ENCODE results near the gene OSBPL1A.

The OSBPL1A gene

GRCh38 chr18:24246143-24246542 is 151.5 kb downstream of the OSBPL1A start:
- Mint-ChIP-seq H3K4me3 (no peak overlapping the region), H3K27me3 (peaks cover 3% of the 10 kb centered on the region), H3K9me3 (ENCODE audit: low read depth) (no peaks in the 10 kb centered on the region), H3K4me1 (ENCODE audit: low read depth) (no peaks in the 10 kb centered on the region), H3K27ac (no peak overlapping the region), H3K36me3 (peaks cover 7% of the 10 kb centered on the region)

DNA sequence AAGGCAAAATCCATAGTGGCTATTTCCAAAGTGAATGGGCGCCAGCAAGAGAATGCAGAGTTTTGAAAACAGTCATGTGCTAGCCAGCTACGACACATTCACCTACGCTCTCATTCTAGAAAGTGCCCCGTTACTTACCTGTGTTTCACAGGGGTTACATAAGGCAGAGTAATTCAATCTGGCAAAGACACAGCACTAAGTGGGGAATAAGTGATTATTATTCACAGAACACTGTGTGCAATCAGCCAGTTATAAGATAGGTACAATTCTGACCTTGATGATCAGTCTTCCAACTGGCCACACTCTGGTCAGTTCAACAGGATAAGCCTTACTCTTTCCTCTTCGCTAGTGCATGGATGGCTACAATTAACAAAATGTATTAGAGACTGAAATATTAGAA is 152.9 kb downstream of the OSBPL1A start:
- H3K9me3 Mint-ChIP-seq (ENCODE audit: low read depth) = no peaks in the 10 kb centered on the region
- no peak overlapping the region for H3K27ac Mint-ChIP-seq
- peaks cover 3% of the 10 kb centered on the region for H3K27me3 Mint-ChIP-seq
- H3K4me3 Mint-ChIP-seq = no peak overlapping the region
- no peaks in the 10 kb centered on the region for H3K4me1 Mint-ChIP-seq (ENCODE audit: low read depth)
- H3K36me3 Mint-ChIP-seq = peaks cover 7% of the 10 kb centered on the region

DNA sequence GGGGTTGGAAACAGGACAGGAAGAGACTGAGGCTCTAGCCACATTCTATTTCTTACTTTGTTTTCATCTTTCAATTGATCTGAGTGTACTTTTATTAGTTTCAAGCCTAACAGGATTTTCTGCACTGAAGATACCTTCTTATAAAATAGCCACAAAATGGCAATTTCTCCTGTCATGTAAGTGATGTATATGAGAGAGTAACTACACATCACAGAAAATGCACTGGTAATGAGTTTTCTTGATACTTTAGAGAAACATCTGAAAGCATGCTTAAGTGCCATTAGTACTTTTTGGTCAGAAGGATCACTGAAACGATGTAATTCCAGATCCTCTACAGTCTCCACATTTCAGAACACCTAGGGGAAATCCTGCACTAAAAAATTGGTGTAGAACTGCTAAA is 153.9 kb downstream of the OSBPL1A start:
- H3K4me3 Mint-ChIP-seq = no peak overlapping the region
- no peaks in the 10 kb centered on the region for H3K4me1 Mint-ChIP-seq (ENCODE audit: low read depth)
- H3K9me3 Mint-ChIP-seq (ENCODE audit: low read depth) = no peaks in the 10 kb centered on the region
- H3K27me3 Mint-ChIP-seq = peaks cover 3% of the 10 kb centered on the region
- peaks cover 7% of the 10 kb centered on the region for H3K36me3 Mint-ChIP-seq
- H3K27ac Mint-ChIP-seq = no peak overlapping the region

GRCh38 chr18:24239341-24239740 is 158.3 kb downstream of the OSBPL1A start:
- no peak overlapping the region for H3K27ac Mint-ChIP-seq
- no peak overlapping the region for H3K4me3 Mint-ChIP-seq
- no peaks in the 10 kb centered on the region for H3K4me1 Mint-ChIP-seq (ENCODE audit: low read depth)
- H3K9me3 Mint-ChIP-seq (ENCODE audit: low read depth) = no peaks in the 10 kb centered on the region
- peaks cover 5% of the 10 kb centered on the region for H3K36me3 Mint-ChIP-seq
- H3K27me3 Mint-ChIP-seq = peaks cover 1% of the 10 kb centered on the region

GRCh38 chr18:24238387-24238786 is 159.2 kb downstream of the OSBPL1A start:
- no peak overlapping the region for H3K4me3 Mint-ChIP-seq
- H3K36me3 Mint-ChIP-seq = peaks cover 5% of the 10 kb centered on the region
- H3K27me3 Mint-ChIP-seq = peaks cover 1% of the 10 kb centered on the region
- H3K9me3 Mint-ChIP-seq (ENCODE audit: low read depth) = no peaks in the 10 kb centered on the region
- H3K4me1 Mint-ChIP-seq (ENCODE audit: low read depth) = no peaks in the 10 kb centered on the region
- H3K27ac Mint-ChIP-seq = no peak overlapping the region

GRCh38 chr18:24234850-24235418 is 162.7 kb downstream of the OSBPL1A start:
- no peaks in the 10 kb centered on the region for H3K9me3 Mint-ChIP-seq (ENCODE audit: low read depth)
- H3K36me3 Mint-ChIP-seq = peaks cover 3% of the 10 kb centered on the region
- H3K4me1 Mint-ChIP-seq (ENCODE audit: low read depth) = no peaks in the 10 kb centered on the region
- H3K27ac Mint-ChIP-seq = no peak overlapping the region
- no peak overlapping the region for H3K4me3 Mint-ChIP-seq
- peaks cover 1% of the 10 kb centered on the region for H3K27me3 Mint-ChIP-seq

GRCh38 chr18:24234330-24234729 is 163.3 kb downstream of the OSBPL1A start:
- no peak overlapping the region for H3K27ac Mint-ChIP-seq
- no peaks in the 10 kb centered on the region for H3K9me3 Mint-ChIP-seq (ENCODE audit: low read depth)
- H3K4me3 Mint-ChIP-seq = no peak overlapping the region
- peaks cover 3% of the 10 kb centered on the region for H3K36me3 Mint-ChIP-seq
- H3K27me3 Mint-ChIP-seq = peaks cover 1% of the 10 kb centered on the region
- H3K4me1 Mint-ChIP-seq (ENCODE audit: low read depth) = no peaks in the 10 kb centered on the region

GRCh38 chr18:24232800-24233199 is 164.8 kb downstream of the OSBPL1A start:
- Mint-ChIP-seq H3K27me3 (peaks cover 1% of the 10 kb centered on the region), H3K4me1 (ENCODE audit: low read depth) (no peaks in the 10 kb centered on the region), H3K36me3 (peaks cover 3% of the 10 kb centered on the region), H3K9me3 (ENCODE audit: low read depth) (no peaks in the 10 kb centered on the region), H3K27ac (no peak overlapping the region), H3K4me3 (no peak overlapping the region)

DNA sequence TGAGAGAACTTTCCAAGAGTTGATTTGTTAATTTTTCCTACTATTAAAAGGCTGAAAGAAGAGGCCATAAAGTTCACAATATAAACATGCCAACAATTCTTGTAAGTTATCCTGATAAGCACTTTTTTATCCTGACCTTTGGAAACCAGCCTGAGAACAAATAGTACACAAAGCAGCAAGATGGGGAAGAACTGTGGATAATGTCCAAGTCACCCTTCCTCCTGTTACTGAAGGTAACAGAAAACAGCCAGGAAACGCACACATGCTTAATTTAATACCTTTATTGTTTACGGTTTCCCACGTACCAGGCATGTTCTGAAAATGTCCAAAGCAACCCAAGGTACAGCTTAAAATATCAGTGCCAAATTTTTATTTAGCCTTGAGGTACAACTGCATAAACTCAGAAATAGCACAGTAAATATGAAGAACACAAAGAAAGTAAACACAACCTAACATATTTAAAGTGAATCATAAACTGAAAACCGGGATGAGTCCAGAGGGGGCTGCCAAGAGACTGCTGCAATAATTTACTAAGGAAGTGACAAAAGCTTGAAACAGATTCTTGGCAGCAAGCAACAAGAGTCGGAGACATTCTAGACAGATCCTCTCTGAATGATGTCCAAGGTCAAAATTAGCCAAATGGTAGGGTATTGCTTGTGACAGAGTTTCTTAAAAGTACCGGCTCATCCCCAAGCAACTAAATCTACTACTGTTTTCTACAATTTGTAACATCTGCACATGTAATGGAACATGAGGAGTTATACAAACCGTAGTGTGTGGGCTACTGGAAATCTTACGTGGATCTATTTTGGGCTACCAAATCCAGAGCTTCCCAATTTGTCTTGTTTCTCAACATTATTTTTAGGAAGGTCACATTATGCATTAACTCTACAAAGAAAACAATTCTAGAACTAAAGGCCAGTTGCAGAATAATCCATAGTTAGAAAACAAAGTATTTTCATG is 165.6 kb downstream of the OSBPL1A start:
- H3K27ac Mint-ChIP-seq = no peak overlapping the region

DNA sequence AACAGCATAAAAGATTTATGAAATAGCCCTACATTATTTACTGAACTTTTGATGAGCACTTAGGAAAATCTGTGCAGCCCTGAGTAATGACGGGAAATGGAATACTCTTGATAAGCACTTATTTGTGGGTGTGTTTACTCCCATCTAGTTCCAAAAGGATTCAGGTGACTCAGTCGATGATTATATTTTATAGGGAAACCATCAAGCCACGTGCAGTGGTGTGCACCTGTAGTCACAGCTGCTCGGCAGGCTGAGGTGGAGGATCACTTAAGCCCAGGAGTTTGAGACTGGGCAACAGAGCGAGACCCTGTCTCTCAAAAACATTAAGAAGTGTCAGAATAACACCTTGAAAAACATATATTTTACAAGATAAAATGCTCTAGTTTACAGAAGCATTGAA is 166.9 kb downstream of the OSBPL1A start:
- no peak overlapping the region for H3K27ac Mint-ChIP-seq
- no peak overlapping the region for H3K4me3 Mint-ChIP-seq
- H3K4me1 Mint-ChIP-seq (ENCODE audit: low read depth) = no peaks in the 10 kb centered on the region
- no peaks in the 10 kb centered on the region for H3K36me3 Mint-ChIP-seq
- H3K27me3 Mint-ChIP-seq = peaks cover 5% of the 10 kb centered on the region
- no peaks in the 10 kb centered on the region for H3K9me3 Mint-ChIP-seq (ENCODE audit: low read depth)

More for the DNA sequence above, 165.6 kb downstream of the OSBPL1A start:
- no peak overlapping the region for H3K4me3 Mint-ChIP-seq
- H3K27me3 Mint-ChIP-seq = peaks cover 3% of the 10 kb centered on the region
- no peaks in the 10 kb centered on the region for H3K9me3 Mint-ChIP-seq (ENCODE audit: low read depth)
- H3K4me1 Mint-ChIP-seq (ENCODE audit: low read depth) = no peaks in the 10 kb centered on the region
- peaks cover 3% of the 10 kb centered on the region for H3K36me3 Mint-ChIP-seq

- no peaks in the 10 kb centered on the region for H3K36me3 Mint-ChIP-seq
- H3K4me1 Mint-ChIP-seq (ENCODE audit: low read depth) = no peaks in the 10 kb centered on the region
- no peak overlapping the region for H3K27ac Mint-ChIP-seq
- H3K4me3 Mint-ChIP-seq = no peak overlapping the region
- H3K27me3 Mint-ChIP-seq = peaks cover 5% of the 10 kb centered on the region
- no peaks in the 10 kb centered on the region for H3K9me3 Mint-ChIP-seq (ENCODE audit: low read depth)
Measured at GRCh38 chr18:24228667-24229041, 169.0 kb downstream of the OSBPL1A start.

- no peak overlapping the region for H3K4me3 Mint-ChIP-seq
Measured at GRCh38 chr18:24227977-24228666, 169.5 kb downstream of the OSBPL1A start.

DNA sequence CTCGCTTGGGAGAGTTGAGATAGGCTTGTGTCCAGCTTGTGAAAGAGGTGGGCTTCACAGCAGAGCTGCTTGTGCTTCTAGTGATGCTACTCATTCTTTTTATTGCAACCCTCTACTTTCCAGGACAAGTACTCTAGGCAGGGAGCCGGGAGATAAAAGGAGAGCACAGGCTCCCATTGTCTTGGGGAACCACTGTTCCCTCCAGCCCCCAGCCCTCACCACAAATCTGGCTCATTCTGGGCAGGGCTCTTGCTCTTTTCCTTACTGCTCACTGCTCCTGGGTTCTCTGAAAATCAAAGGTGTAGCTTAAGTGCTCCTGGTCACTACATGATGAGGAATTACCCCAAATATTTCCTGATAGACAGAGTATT is 177.3 kb downstream of the OSBPL1A start:
- Mint-ChIP-seq H3K27me3 (no peaks in the 10 kb centered on the region), H3K9me3 (ENCODE audit: low read depth) (no peaks in the 10 kb centered on the region), H3K27ac (no peak overlapping the region), H3K4me3 (no peak overlapping the region), H3K36me3 (no peaks in the 10 kb centered on the region), H3K4me1 (ENCODE audit: low read depth) (no peaks in the 10 kb centered on the region)

More at GRCh38 chr18:24227977-24228666, 169.5 kb downstream of the OSBPL1A start:
- Mint-ChIP-seq H3K9me3 (ENCODE audit: low read depth) (no peaks in the 10 kb centered on the region), H3K36me3 (no peaks in the 10 kb centered on the region), H3K27ac (no peak overlapping the region), H3K27me3 (peaks cover 5% of the 10 kb centered on the region), H3K4me1 (ENCODE audit: low read depth) (no peaks in the 10 kb centered on the region)

DNA sequence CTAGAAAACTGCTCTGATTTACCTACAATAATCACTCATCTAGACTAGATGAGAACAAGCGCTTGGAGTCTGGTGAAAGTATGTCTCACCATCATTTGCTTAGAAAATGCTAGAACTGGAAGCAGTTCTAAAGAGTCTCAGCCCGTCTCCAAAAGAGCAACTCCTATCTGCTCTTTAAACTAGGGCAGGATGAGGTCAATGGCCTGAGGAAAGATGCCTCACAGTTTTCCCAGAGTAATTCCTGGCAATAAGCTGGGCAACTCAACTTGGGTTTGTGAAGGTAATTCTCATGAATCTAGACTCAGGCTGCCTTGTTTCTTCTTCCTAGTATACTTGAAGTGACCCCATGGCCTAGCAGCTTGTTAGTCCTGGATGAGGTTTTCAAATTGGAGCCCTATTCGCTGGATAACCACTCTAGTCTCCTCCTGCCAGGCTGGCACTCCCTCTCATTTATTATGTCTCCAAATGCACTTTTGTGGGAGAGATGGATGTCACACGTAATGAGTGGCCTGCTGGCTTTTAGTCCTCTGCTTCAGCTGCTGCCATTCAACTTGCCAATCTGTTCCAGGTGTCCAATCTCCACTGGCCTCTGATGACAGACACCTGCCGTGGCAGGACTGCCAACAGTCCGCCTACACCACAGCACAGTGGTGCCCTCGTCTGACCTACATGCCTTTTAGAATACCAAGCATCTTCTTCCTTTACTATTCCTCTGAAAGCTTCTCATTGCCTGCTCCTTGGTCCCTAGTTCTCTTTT is 177.9 kb downstream of the OSBPL1A start:
- H3K36me3 Mint-ChIP-seq = no peaks in the 10 kb centered on the region
- no peak overlapping the region for H3K4me3 Mint-ChIP-seq
- no peaks in the 10 kb centered on the region for H3K27me3 Mint-ChIP-seq
- no peaks in the 10 kb centered on the region for H3K4me1 Mint-ChIP-seq (ENCODE audit: low read depth)
- H3K9me3 Mint-ChIP-seq (ENCODE audit: low read depth) = no peaks in the 10 kb centered on the region
- H3K27ac Mint-ChIP-seq = no peak overlapping the region

GRCh38 chr18:24214913-24215312 is 182.7 kb downstream of the OSBPL1A start:
- H3K4me1 Mint-ChIP-seq (ENCODE audit: low read depth) = no peaks in the 10 kb centered on the region
- no peaks in the 10 kb centered on the region for H3K27me3 Mint-ChIP-seq
- H3K9me3 Mint-ChIP-seq (ENCODE audit: low read depth) = no peaks in the 10 kb centered on the region
- peaks cover 2% of the 10 kb centered on the region for H3K36me3 Mint-ChIP-seq
- H3K4me3 Mint-ChIP-seq = no peak overlapping the region
- no peak overlapping the region for H3K27ac Mint-ChIP-seq
